ENCODE results near the gene FAM229A. TPM values are rescaled to one million over a fixed set of nuclear protein-coding genes. Genes with fewer than 3 reads are reported as not detected.

Gene FAM229A
- total and polyA plus RNA-seq, 9 of the 15 experiments (the other 6 are each of a cell fraction or from before 2014, with no cell fraction given) = 0.04 to 21.6 (median 7.4) TPM

GRCh38 chr1:32394141-32394889, 32.0 kb upstream of the FAM229A start, which contains the start of gene BSDC1 (continued):
- TF ChIP-seq SP2 (IDR thresholded peaks at IDR 0.05; ENCODE audit: extremely low read depth, low read depth, low read length, poor library complexity, severe bottlenecking) = peak; percentile 43
- peak; percentile 67 for TF ChIP-seq MAX (CRISPR knock-in tag; IDR thresholded peaks at IDR 0.05)
- TF ChIP-seq USF1 (CRISPR knock-in tag; IDR thresholded peaks at IDR 0.05) = peak; percentile 33
- TF ChIP-seq ETV1 (tag; conservative IDR thresholded peaks at IDR 0.05; ENCODE audit: low read depth) = no peak; the same call in 1 of the 2 replicates
- TF ChIP-seq EP400 (IDR thresholded peaks at IDR 0.05) = peak; percentile 88
- peak; percentile 88 for TF ChIP-seq TAF7 (tag; IDR thresholded peaks at IDR 0.05)
- peak; percentile 21; the same call in 1 of the 2 replicates for TF ChIP-seq FOXP1 (CRISPR knock-in tag; IDR thresholded peaks at IDR 0.05)
- peak in 1 of 2 experiments; percentile 16; a peak in 1 of 4 replicates for TF ChIP-seq RAD21 (CRISPR knock-in tag; conservative IDR thresholded peaks at IDR 0.05 in 1 of 2, IDR thresholded peaks at IDR 0.05 in 1 of 2)
- no peak for TF ChIP-seq NFE2L1 (tag; IDR thresholded peaks at IDR 0.05; ENCODE audit: borderline replicate concordance, low read depth)
- TF ChIP-seq CBFB (CRISPR knock-in tag; IDR thresholded peaks at IDR 0.05) = peak; percentile 68; the same call in 1 of the 2 replicates
- TF ChIP-seq MCM2 (IDR thresholded peaks at IDR 0.05; ENCODE audit: low read depth) = no peak
- TF ChIP-seq STAT6 (CRISPR knock-in tag; IDR thresholded peaks at IDR 0.05) = no peak
- TF ChIP-seq NKRF (IDR thresholded peaks at IDR 0.05; ENCODE audit: borderline replicate concordance) = peak; percentile 82
- TF ChIP-seq PCBP1 (IDR thresholded peaks at IDR 0.05; ENCODE audit: low read depth, low read length, poor library complexity, severe bottlenecking) = no peak
- TF ChIP-seq ZNF224 (CRISPR knock-in tag; IDR thresholded peaks at IDR 0.05) = no peak
- TF ChIP-seq SAP30 (IDR thresholded peaks at IDR 0.05; ENCODE audit: borderline replicate concordance, insufficient read depth, low read depth, low read length, poor library complexity, severe bottlenecking) = peak; percentile 79
- TF ChIP-seq ESRRA (IDR thresholded peaks at IDR 0.05; ENCODE audit: borderline replicate concordance, low read depth) = peak; percentile 91
- TF ChIP-seq MEF2D (tag; conservative IDR thresholded peaks at IDR 0.05; ENCODE audit: low read depth) = 0 out of 2 replicates have a peak, but pooled peaks have one; percentile 8
- TF ChIP-seq NUFIP1 (IDR thresholded peaks at IDR 0.05; ENCODE audit: partially characterized antibody) = peak; percentile 16
- TF ChIP-seq TCF7L2 (IDR thresholded peaks at IDR 0.05; ENCODE audit: low read depth, low read length) = peak; percentile 49; the same call in 1 of the 2 replicates
- TF ChIP-seq ZNF583 (CRISPR knock-in tag; IDR thresholded peaks at IDR 0.05) = no peak

Data from K562 (cell line).